ENCODE results near the gene ZFP36L1. TPM values are rescaled to one million over a fixed set of nuclear protein-coding genes. Genes with fewer than 3 reads are reported as not detected.

Gene ZFP36L1
- total RNA-seq, 1 experiment from 2014 or later, result 304 TPM

DNA sequence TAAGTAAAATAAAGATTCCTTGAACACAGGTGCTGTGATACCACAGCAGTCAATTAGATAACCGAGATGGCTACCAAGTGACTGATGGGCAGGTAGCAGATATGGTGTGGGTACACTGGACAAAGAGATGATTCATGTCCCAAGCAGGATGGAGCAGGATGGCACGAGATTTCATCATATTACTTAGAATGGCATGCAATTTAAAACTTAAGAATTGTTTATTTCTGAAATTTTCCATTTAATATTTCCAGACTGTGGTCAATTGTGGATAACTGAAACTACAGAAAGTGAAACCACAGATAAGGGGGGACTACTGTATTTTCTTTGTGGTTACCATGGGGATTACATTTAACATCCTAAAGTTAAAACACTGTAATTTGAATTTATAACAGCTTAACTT, 7.5 kb upstream of the ZFP36L1 start:
- no peak overlapping the region for H3K9ac ChIP-seq (ENCODE audit: low read length)
- H3K4me1 ChIP-seq (ENCODE audit: control insufficient read depth in 1 of 2, insufficient read depth in 2 of 2, low read length in 2 of 2), result peaks cover 23 to 31% of the 10 kb centered on the region in 2 experiments
- intact Hi-C loops (cut with micrococcal nuclease), result no loop called here
- H3K36me3 ChIP-seq (ENCODE audit: control insufficient read depth in 1 of 2, insufficient read depth in 2 of 2, low read length in 2 of 2), result no peaks in the 10 kb centered on the region
- DNase-seq (ENCODE audit: low read depth, low spot score), result no peak
- ChIA-PET POLR2A (interaction anchor here (0.7 to 1.1 kb wide), 2 partner anchors 7 to 8 kb away, joined by 4 read pairs; partner anchors contain the start of gene ZFP36L1), RAD21 (ENCODE audit: low non-redundant PET in 1 of 2, low total read pairs in 2 of 2, uncharacterized antibody in 2 of 2, unreplicated experiment in 2 of 2) (no interaction called here), CTCF (no interaction called here)
- H3K4me2 ChIP-seq (ENCODE audit: low read length), result no peak overlapping the region
- no TSS peak for BruUV-seq (replicated peaks)
- H3K9me3 ChIP-seq (ENCODE audit: control insufficient read depth in 1 of 2, insufficient read depth in 1 of 2, low read depth in 1 of 2, low read length in 2 of 2), result peaks cover 0 to 6% of the 10 kb centered on the region in 2 experiments; a peak in 1 of 4 replicates
- H3K27me3 ChIP-seq (ENCODE audit: insufficient read depth, low read length), result no peaks in the 10 kb centered on the region
- H2AFZ ChIP-seq (ENCODE audit: low read depth, low read length, poor library complexity, severe bottlenecking), result peak overlapping the region; percentile 28
- H3K4me3 ChIP-seq (replicated peaks in 1 of 2; ENCODE audit: low read depth in 1 of 2, low read length in 2 of 2), result no peak overlapping the region
- no peak for ATAC-seq
- H3K27ac ChIP-seq (ENCODE audit: low read depth, low read length), result no peak overlapping the region
- H4K20me1 ChIP-seq (ENCODE audit: insufficient read depth), result no peaks in the 10 kb centered on the region
- H3K79me2 ChIP-seq (ENCODE audit: insufficient read depth, low read length), result peaks cover 8% of the 10 kb centered on the region; the same call in 1 of the 2 replicates
- TF ChIP-seq, protein P1, sequence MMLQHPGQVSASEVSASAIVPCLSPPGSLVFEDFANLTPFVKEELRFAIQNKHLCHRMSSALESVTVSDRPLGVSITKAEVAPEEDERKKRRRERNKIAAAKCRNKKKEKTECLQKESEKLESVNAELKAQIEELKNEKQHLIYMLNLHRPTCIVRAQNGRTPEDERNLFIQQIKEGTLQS (IDR thresholded peaks at IDR 0.05), result no peak
- TF ChIP-seq SRF (IDR thresholded peaks at IDR 0.05; ENCODE audit: low read depth) (no peak), SIN3A (IDR thresholded peaks at IDR 0.05; ENCODE audit: low read depth) (no peak), ZFX (IDR thresholded peaks at IDR 0.05) (no peak), POLR2A (IDR thresholded peaks at IDR 0.05; ENCODE audit: borderline replicate concordance, extremely low read depth, insufficient read depth, insufficient read length) (no peak), SP1 (IDR thresholded peaks at IDR 0.05; ENCODE audit: low read depth) (no peak), ELF1 (IDR thresholded peaks at IDR 0.05; ENCODE audit: borderline replicate concordance, low read depth) (no peak), JUND (IDR thresholded peaks at IDR 0.05) (no peak), ZNF274 (IDR thresholded peaks at IDR 0.05; ENCODE audit: low read depth, low read length) (no peak), YY1 (IDR thresholded peaks at IDR 0.05; ENCODE audit: extremely low read depth, insufficient replicate concordance, low read depth, low read length) (no peak), RAD21 (IDR thresholded peaks at IDR 0.05; ENCODE audit: low read depth) (no peak), TCF7L2 (IDR thresholded peaks at IDR 0.05; ENCODE audit: borderline replicate concordance, extremely low read depth, insufficient read depth, insufficient read length) (no peak), FOSL1 (IDR thresholded peaks at IDR 0.05; ENCODE audit: low read depth) (no peak)
- TF ChIP-seq, protein P2, sequence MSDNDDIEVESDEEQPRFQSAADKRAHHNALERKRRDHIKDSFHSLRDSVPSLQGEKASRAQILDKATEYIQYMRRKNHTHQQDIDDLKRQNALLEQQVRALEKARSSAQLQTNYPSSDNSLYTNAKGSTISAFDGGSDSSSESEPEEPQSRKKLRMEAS (IDR thresholded peaks at IDR 0.05), result no peak
- TF ChIP-seq, protein P3, sequence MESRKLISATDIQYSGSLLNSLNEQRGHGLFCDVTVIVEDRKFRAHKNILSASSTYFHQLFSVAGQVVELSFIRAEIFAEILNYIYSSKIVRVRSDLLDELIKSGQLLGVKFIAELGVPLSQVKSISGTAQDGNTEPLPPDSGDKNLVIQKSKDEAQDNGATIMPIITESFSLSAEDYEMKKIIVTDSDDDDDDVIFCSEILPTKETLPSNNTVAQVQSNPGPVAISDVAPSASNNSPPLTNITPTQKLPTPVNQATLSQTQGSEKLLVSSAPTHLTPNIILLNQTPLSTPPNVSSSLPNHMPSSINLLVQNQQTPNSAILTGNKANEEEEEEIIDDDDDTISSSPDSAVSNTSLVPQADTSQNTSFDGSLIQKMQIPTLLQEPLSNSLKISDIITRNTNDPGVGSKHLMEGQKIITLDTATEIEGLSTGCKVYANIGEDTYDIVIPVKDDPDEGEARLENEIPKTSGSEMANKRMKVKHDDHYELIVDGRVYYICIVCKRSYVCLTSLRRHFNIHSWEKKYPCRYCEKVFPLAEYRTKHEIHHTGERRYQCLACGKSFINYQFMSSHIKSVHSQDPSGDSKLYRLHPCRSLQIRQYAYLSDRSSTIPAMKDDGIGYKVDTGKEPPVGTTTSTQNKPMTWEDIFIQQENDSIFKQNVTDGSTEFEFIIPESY (IDR thresholded peaks at IDR 0.05; ENCODE audit: extremely low read depth, insufficient replicate concordance, low read length), result no peak
- no peaks in the 10 kb centered on the region for H3K9me2 ChIP-seq (ENCODE audit: insufficient read depth)
